HepG2 (cell line): Measurements from ENCODE around the gene LINC00632. TPM values are rescaled to one million over a fixed set of nuclear protein-coding genes. Genes with fewer than 3 reads are reported as not detected.

ENCODE experiments used
- ATAC-seq: fragments of 200-7000 bp; cut with Tn5 transposase; 3 replicates; pipeline ENCODE4 v1.9.1; 2020; ENCODE audit warnings: mild to moderate bottlenecking, moderate library complexity
- BruUV-seq: library from RNA; stranded (reverse); fragments of 400-500 nt; replicated peaks from 2 replicates; lab custom pipeline; 2021; lab: Mats Ljungman, UMichigan
- CTCF ChIA-PET: fragments of 300-600 bp; formaldehyde crosslinking; extraction: SDS; loops from one replicate; lab custom pipeline; 2021; ENCODE audit warnings: low total read pairs, inconsistent platforms, low intra/inter-chr PET ratio; lab: Yijun Ruan, JAX
- POLR2A ChIA-PET: fragments of 350-600 bp; sonication (Branson Sonifier 250); formaldehyde crosslinking; loops from one replicate; lab custom pipeline; 2020; ENCODE audit warnings: antibody characterized with exemption, inconsistent platforms; lab: Yijun Ruan, JAX
- DNase-seq: peaks from one replicate; pipeline ENCODE4 v3.0.0-alpha.2; 2015; ENCODE audit warnings: low spot score
- FAIRE-seq: peaks from 3 replicates; lab custom pipeline; 2011; peaks lifted over from hg19 to GRCh38; lab: Jason Lieb, UNC
- H2AFZ ChIP-seq: one replicate; pipeline ENCODE4 v1.6.1; 2011; ENCODE audit warnings: low read length, inconsistent platforms
- H3K27ac ChIP-seq: fragments of 300-600 bp; 3 replicates; pipeline ENCODE4 v1.8.0; 2011; ENCODE audit warnings: mixed run types, mild to moderate bottlenecking, mixed read lengths, low read length, inconsistent platforms; ENCODE audit not compliant: insufficient read depth; ENCODE audit errors: extremely low read length
- H3K27me3 ChIP-seq, 2 experiments: fragments of 200-600 bp in 1 of 2; 2 replicates in 1 of 2; 3 replicates in 1 of 2; pipeline versions ENCODE4 v1.6.0 to v1.8.0; 2011; ENCODE audit warnings: low read length in 2 of 2, mild to moderate bottlenecking in 2 of 2, moderate library complexity in 2 of 2, inconsistent platforms in 1 of 2; ENCODE audit not compliant: insufficient read depth in 2 of 2, control insufficient read depth in 1 of 2
- H3K36me3 ChIP-seq, 2 experiments: fragments of 200-600 bp in 1 of 2; replicated peaks in 1 of 2; 2 replicates in 1 of 2; 3 replicates in 1 of 2; pipeline versions ENCODE4 v1.5.1 to v1.8.0; 2011; ENCODE audit warnings: low read length in 2 of 2, inconsistent platforms in 1 of 2; ENCODE audit not compliant: insufficient read depth in 2 of 2, control insufficient read depth in 1 of 2
- H3K4me1 ChIP-seq: 2 replicates; pipeline ENCODE4 v1.5.1; 2012; ENCODE audit warnings: low read length, inconsistent platforms; ENCODE audit not compliant: insufficient read depth
- H3K4me2 ChIP-seq: 2 replicates; pipeline ENCODE4 v1.6.0; 2011; ENCODE audit warnings: low read depth, low read length, inconsistent platforms
- H3K4me3 ChIP-seq, 3 experiments: fragments of 200-600 bp in 1 of 3; sonication (generic), shearing (Covaris generic) in 1 of 3; replicated peaks in 1 of 3; 2 replicates each; pipeline ENCODE4 v1.5.1; 2011 to 2016; ENCODE audit warnings: low read length in 3 of 3, inconsistent platforms in 2 of 3, low read depth in 2 of 3, mild to moderate bottlenecking in 2 of 3, control low read depth in 1 of 3, mixed read lengths in 1 of 3; ENCODE audit not compliant: insufficient read depth in 1 of 3
- H3K79me2 ChIP-seq: one replicate; pipeline ENCODE4 v1.6.1; 2011; ENCODE audit warnings: low read length, inconsistent platforms; ENCODE audit not compliant: insufficient read depth
- H3K9ac ChIP-seq: 2 replicates; pipeline ENCODE4 v1.6.0; 2011; ENCODE audit warnings: mild to moderate bottlenecking, low read depth, low read length, inconsistent platforms; ENCODE audit not compliant: insufficient read depth
- H3K9me3 ChIP-seq: 2 replicates; pipeline ENCODE4 v1.5.1; 2012; ENCODE audit warnings: mild to moderate bottlenecking, low read length
- H4K20me1 ChIP-seq: 2 replicates; pipeline ENCODE4 v1.6.0; 2011; ENCODE audit warnings: inconsistent platforms, mild to moderate bottlenecking, low read length, moderate library complexity; ENCODE audit not compliant: insufficient read depth
- EP300 ChIP-seq, 3 experiments: sonication (generic) in 1 of 3; formaldehyde crosslinking in 1 of 3; IDR thresholded peaks; 2 replicates each; pipeline versions ENCODE4 v1.5.1 to v1.6.1; 2011 to 2020; ENCODE audit warnings: low read depth in 2 of 3, low read length in 2 of 3, borderline replicate concordance in 1 of 3, improper control_type of control experiment in 1 of 3, mild to moderate bottlenecking in 1 of 3, missing genetic modification reagents in 1 of 3, moderate library complexity in 1 of 3
- FOXC1 ChIP-seq: sonication (generic); formaldehyde crosslinking; IDR thresholded peaks from 2 replicates; pipeline ENCODE4 v1.8.0; 2022; ENCODE audit warnings: mild to moderate bottlenecking, missing genetic modification reagents, borderline replicate concordance
- ISX ChIP-seq: sonication (generic); formaldehyde crosslinking; conservative IDR thresholded peaks from 2 replicates; pipeline ENCODE4 v1.5.0; 2020; ENCODE audit warnings: missing genetic modification reagents
- JUND ChIP-seq: sonication (generic); formaldehyde crosslinking; IDR thresholded peaks from 2 replicates; pipeline ENCODE4 v1.8.0; 2022; ENCODE audit warnings: mild to moderate bottlenecking, missing genetic modification reagents
- TBX3 ChIP-seq: fragments of 450-650 bp; IDR thresholded peaks from 2 replicates; pipeline ENCODE4 v1.6.1; 2017; ENCODE audit warnings: antibody characterized with exemption, mild to moderate bottlenecking, inconsistent platforms, borderline replicate concordance
- YEATS4 ChIP-seq: sonication (generic); formaldehyde crosslinking; IDR thresholded peaks from 2 replicates; pipeline ENCODE4 v1.4.0; 2020; ENCODE audit warnings: missing genetic modification reagents, borderline replicate concordance
- ZBTB4 ChIP-seq: sonication (generic); formaldehyde crosslinking; IDR thresholded peaks from 2 replicates; pipeline ENCODE4 v1.4.0; 2020; ENCODE audit warnings: missing genetic modification reagents, mild to moderate bottlenecking, borderline replicate concordance
- ZFX ChIP-seq: sonication (generic); formaldehyde crosslinking; IDR thresholded peaks from 2 replicates; pipeline ENCODE4 v1.4.0; 2020; ENCODE audit warnings: mild to moderate bottlenecking, low read depth, missing genetic modification reagents, moderate library complexity
- WGBS: methylation state at CpG from one replicate; pipeline ENCODE4 v1.1.6; 2017; ENCODE audit warnings: low lambda C conversion rate; 5-methylcytosine and 5-hydroxymethylcytosine counted together
- in situ Hi-C: cut with HindIII; loops from 2 replicates; pipeline ENCODE4 v1.10.0; 2017; ENCODE audit warnings: low pct_unique_long_range_greater_than_20kb; ENCODE audit not compliant: extremely low pct_ligation_motif_present
- intact Hi-C: fragments of 100-400 bp; cut with micrococcal nuclease; formaldehyde crosslinking; loops from one replicate; pipeline ENCODE4 v1.10.0; 2022; ENCODE audit not compliant: unreplicated experiment
- polyA plus RNA-seq, 8 experiments: library from polyadenylated mRNA; depleted of rRNA in 3 of 8; stranded (reverse) in 7 of 8; unstranded in 1 of 8; fragments of >200 nt; fragmentation: Illumina TruSeq in 4 of 8; extraction: Trizol in 4 of 8; gene quantifications; 2 replicates each; pipeline versions ENCODE4 v1.2.1 to v1.2.3, GENCODE V29; 2011 to 2016; ENCODE audit warnings: low read depth in 4 of 8, missing spikeins in 1 of 8, mixed read lengths in 1 of 8; ENCODE audit not compliant: insufficient read depth in 1 of 8
- total RNA-seq, 5 experiments: library from RNA; depleted of rRNA; stranded (reverse); fragments of >200 nt; fragmentation: Illumina TruSeq; extraction: Trizol; gene quantifications; 2 replicates each; pipeline ENCODE4 v1.2.3, GENCODE V29; 2016; ENCODE audit warnings: low read depth in 1 of 5
- TF ChIP-seq, protein P1 (sequence below): IDR thresholded peaks from 2 replicates; pipeline ENCODE4 v1.6.1; 2018; ENCODE audit warnings: missing genetic modification reagents
- TF ChIP-seq, protein P2 (sequence below), 2 experiments: fragments of 450-650 bp in 1 of 2; sonication (generic) in 1 of 2; formaldehyde crosslinking; IDR thresholded peaks; 2 replicates each; pipeline versions ENCODE4 v1.5.0 to v1.8.0; 2020 to 2022; ENCODE audit warnings: mild to moderate bottlenecking in 1 of 2, missing genetic modification reagents in 1 of 2

LINC00632 gene
- total and polyA plus RNA-seq, 2 of the 13 experiments (the other 11 are each of a cell fraction or from before 2014, with no cell fraction given), result 0.13 TPM; not detected in 1

GRCh38 chrX:140713174-140713539 lies 3.6 kb downstream of the LINC00632 start (continued):
- no peak for TF ChIP-seq FOXC1 (CRISPR knock-in tag)
- no peak for TF ChIP-seq ZBTB4
- TF ChIP-seq TBX3, result no peak
- no peak for TF ChIP-seq ZFX
- TF ChIP-seq, protein P1, sequence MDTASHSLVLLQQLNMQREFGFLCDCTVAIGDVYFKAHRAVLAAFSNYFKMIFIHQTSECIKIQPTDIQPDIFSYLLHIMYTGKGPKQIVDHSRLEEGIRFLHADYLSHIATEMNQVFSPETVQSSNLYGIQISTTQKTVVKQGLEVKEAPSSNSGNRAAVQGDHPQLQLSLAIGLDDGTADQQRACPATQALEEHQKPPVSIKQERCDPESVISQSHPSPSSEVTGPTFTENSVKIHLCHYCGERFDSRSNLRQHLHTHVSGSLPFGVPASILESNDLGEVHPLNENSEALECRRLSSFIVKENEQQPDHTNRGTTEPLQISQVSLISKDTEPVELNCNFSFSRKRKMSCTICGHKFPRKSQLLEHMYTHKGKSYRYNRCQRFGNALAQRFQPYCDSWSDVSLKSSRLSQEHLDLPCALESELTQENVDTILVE (CRISPR knock-in tag), result no peak
- no peak for TF ChIP-seq JUND (CRISPR knock-in tag)
- TF ChIP-seq ISX, result no peak
- TF ChIP-seq EP300 (IDR thresholded peaks at IDR 0.05; ENCODE audit: low read depth in 2 of 2, low read length in 2 of 2), result no peak
- TF ChIP-seq EP300 (CRISPR knock-in tag; IDR thresholded peaks at IDR 0.05; ENCODE audit: borderline replicate concordance), result no peak

DNA sequence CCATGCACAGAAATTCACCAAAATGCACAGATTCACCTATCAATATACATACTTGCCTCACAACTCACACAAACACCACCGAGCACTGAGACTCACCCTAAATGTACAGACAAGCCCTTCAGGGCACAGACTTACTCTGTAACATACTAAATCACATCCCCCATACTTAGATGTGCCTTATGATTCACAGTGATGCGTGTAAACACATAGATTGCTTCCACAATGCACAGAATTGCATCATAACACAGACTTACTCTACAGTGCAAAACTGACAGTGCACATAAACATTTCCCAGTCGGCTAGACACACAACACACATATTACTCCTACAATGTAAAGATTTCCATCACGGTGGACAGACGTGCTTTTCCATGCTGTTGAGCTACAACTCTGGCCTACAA lies 6.2 kb downstream of the LINC00632 start:
- POLR2A ChIA-PET, result no interaction called here
- H2AFZ ChIP-seq, result no peak overlapping the region
- CTCF ChIA-PET, result no interaction called here

More for the DNA sequence above, 6.2 kb downstream of the LINC00632 start:
- H3K27ac ChIP-seq, result no peak overlapping the region
- H3K4me3 ChIP-seq, result no peak overlapping the region
- WGBS, result no CpG with 5 or more reads among the region's 5 CpGs
- intact Hi-C loops, result no loop called here
- no peaks in the 10 kb centered on the region for H3K36me3 ChIP-seq
- no peaks in the 10 kb centered on the region for H3K4me1 ChIP-seq
- H3K4me2 ChIP-seq, result no peak overlapping the region
- FAIRE-seq (no peak), ATAC-seq (no peak)
- no peaks in the 10 kb centered on the region for H3K9me3 ChIP-seq
- TF ChIP-seq, protein P2, sequence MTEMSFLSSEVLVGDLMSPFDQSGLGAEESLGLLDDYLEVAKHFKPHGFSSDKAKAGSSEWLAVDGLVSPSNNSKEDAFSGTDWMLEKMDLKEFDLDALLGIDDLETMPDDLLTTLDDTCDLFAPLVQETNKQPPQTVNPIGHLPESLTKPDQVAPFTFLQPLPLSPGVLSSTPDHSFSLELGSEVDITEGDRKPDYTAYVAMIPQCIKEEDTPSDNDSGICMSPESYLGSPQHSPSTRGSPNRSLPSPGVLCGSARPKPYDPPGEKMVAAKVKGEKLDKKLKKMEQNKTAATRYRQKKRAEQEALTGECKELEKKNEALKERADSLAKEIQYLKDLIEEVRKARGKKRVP (CRISPR knock-in tag; IDR thresholded peaks at IDR 0.05), result 0 out of 4 replicates have a peak, but pooled peaks of 1 of the 2 experiments have one; percentile 23
- TF ChIP-seq YEATS4 (CRISPR knock-in tag), result no peak
- TF ChIP-seq, all 625 proteins: peak for 1
- H3K79me2 ChIP-seq, result no peaks in the 10 kb centered on the region
- H3K9ac ChIP-seq, result no peak overlapping the region
- H3K27me3 ChIP-seq, result no peaks in the 10 kb centered on the region; a peak in 1 of 5 replicates
- BruUV-seq, result no TSS peak
- DNase-seq, result no peak
- in situ Hi-C loops, result no loop called here
- H4K20me1 ChIP-seq, result no peaks in the 10 kb centered on the region
